Measurements from ENCODE around the gene OR1J1. TPM values are rescaled to one million over a fixed set of nuclear protein-coding genes. Genes with fewer than 3 reads are reported as not detected.

OR1J1 gene
- total RNA-seq, 4 donors from 2014 or later: not detected

GRCh38 chr9:122466456-122466855, 11.3 kb downstream of the OR1J1 start:
- ATAC-seq (ENCODE audit: low FRiP score) (no peak), DNase-seq (ENCODE audit: low spot score) (no peak)
- TF ChIP-seq, protein P1, sequence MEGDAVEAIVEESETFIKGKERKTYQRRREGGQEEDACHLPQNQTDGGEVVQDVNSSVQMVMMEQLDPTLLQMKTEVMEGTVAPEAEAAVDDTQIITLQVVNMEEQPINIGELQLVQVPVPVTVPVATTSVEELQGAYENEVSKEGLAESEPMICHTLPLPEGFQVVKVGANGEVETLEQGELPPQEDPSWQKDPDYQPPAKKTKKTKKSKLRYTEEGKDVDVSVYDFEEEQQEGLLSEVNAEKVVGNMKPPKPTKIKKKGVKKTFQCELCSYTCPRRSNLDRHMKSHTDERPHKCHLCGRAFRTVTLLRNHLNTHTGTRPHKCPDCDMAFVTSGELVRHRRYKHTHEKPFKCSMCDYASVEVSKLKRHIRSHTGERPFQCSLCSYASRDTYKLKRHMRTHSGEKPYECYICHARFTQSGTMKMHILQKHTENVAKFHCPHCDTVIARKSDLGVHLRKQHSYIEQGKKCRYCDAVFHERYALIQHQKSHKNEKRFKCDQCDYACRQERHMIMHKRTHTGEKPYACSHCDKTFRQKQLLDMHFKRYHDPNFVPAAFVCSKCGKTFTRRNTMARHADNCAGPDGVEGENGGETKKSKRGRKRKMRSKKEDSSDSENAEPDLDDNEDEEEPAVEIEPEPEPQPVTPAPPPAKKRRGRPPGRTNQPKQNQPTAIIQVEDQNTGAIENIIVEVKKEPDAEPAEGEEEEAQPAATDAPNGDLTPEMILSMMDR (IDR thresholded peaks at IDR 0.05): no peak

- DNase-seq (ENCODE audit: low spot score) (peak; percentile 38), ATAC-seq (ENCODE audit: low FRiP score) (peak; percentile 90)
- TF ChIP-seq, protein P1 (IDR thresholded peaks at IDR 0.05): peak in 1 of 3 donors; percentile 85
Measured at GRCh38 chr9:122464633-122465567, 12.8 kb downstream of the OR1J1 start.

- no peak for DNase-seq (ENCODE audit: low spot score)
- peak; percentile 19 for ATAC-seq (ENCODE audit: low FRiP score)
- TF ChIP-seq, protein P1 (IDR thresholded peaks at IDR 0.05): no peak
Measured at GRCh38 chr9:122463828-122464632, 13.7 kb downstream of the OR1J1 start.

GRCh38 chr9:122457787-122458186, 19.9 kb downstream of the OR1J1 start:
- ATAC-seq (ENCODE audit: low FRiP score) (no peak), DNase-seq (ENCODE audit: low spot score) (no peak)
- TF ChIP-seq, protein P1 (IDR thresholded peaks at IDR 0.05): no peak

DNA sequence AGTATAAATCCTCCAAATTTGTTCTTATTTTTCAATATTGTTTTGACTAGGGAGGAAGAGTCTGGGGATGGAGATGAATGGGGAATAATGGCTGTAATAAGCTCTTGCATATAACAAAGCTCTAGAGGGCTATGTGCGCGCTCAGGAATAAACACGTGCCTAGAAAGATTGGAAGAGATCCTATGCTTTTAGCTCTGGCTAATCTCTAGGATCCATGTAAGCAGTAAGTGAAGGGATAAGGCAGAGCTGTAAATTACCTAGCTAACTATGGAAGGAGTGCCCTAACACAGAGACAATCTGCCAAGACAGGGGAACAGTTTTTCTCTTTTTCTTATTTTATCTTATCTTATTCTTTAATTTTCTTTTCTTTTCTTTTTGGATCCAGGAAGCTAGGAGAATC, 21.6 kb downstream of the OR1J1 start:
- TF ChIP-seq, protein P1 (IDR thresholded peaks at IDR 0.05): no peak
- ATAC-seq (ENCODE audit: low FRiP score): no peak
- DNase-seq (ENCODE audit: low spot score): no peak

DNA sequence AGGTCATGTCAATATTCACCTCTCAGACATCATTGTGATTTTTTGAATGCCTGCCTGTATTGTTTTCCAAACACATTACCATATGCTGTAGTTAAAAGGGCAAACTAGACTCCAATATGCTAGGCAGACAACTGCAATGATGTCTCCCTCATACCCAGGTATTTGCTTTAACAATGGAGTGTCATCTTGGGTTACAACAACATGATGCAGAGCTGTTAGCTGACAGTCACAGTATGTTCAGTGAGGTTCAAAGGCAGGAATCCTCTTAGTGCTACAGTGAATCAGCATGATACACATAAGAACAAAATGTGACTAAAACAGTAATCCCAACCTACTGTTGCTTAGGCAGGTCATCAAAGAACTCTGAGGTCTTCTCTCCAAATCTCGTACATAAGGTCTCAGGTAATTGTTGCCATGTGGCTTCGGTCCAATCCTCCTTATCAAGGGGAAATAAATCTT, 24.0 kb downstream of the OR1J1 start:
- no peak for ATAC-seq (ENCODE audit: low FRiP score)
- DNase-seq (ENCODE audit: low spot score): no peak
- TF ChIP-seq, protein P1 (IDR thresholded peaks at IDR 0.05): no peak

Measured in omental fat pad (tissue), 4 donors.